Immature natural killer cell (primary cell): ENCODE measurements around the gene NRM. TPM values are rescaled to one million over a fixed set of nuclear protein-coding genes. Genes with fewer than 3 reads are reported as not detected.

Experiments
- DNase-seq, 3 donors: peaks; one replicate each; pipeline ENCODE4 v3.0.0; 2022; ENCODE audit warnings: mixed read lengths in 1 of 3
- H3K27ac Mint-ChIP-seq, 6 donors: one replicate each; pipeline ENCODE4 v1.8.0; 2020; ENCODE audit warnings: mixed read lengths in 6 of 6, mild to moderate bottlenecking in 5 of 6, inconsistent platforms in 4 of 6, moderate library complexity in 3 of 6
- H3K27me3 Mint-ChIP-seq, 3 donors: one replicate each; pipeline ENCODE4 v1.8.0; 2020 to 2021; ENCODE audit warnings: low read depth in 3 of 3, mild to moderate bottlenecking in 3 of 3, mixed read lengths in 3 of 3, moderate library complexity in 3 of 3, inconsistent platforms in 1 of 3
- H3K36me3 Mint-ChIP-seq, 3 donors: one replicate each; pipeline ENCODE4 v1.8.0; 2020; ENCODE audit warnings: mixed read lengths in 3 of 3, inconsistent platforms in 2 of 3, mild to moderate bottlenecking in 2 of 3
- H3K4me1 Mint-ChIP-seq, 2 donors: one replicate each; pipeline ENCODE4 v1.8.0; 2020; ENCODE audit warnings: inconsistent platforms in 2 of 2, mild to moderate bottlenecking in 2 of 2, mixed read lengths in 2 of 2, moderate library complexity in 1 of 2
- H3K4me3 Mint-ChIP-seq, 5 donors: one replicate each; pipeline ENCODE4 v1.8.0; 2020; ENCODE audit warnings: mild to moderate bottlenecking in 5 of 5, mixed read lengths in 5 of 5, inconsistent platforms in 3 of 5, moderate library complexity in 3 of 5
- H3K9me3 Mint-ChIP-seq, 6 donors: one replicate each; pipeline ENCODE4 v1.8.0; 2020; ENCODE audit warnings: mild to moderate bottlenecking in 6 of 6, mixed read lengths in 6 of 6, inconsistent platforms in 4 of 6, moderate library complexity in 3 of 6
- polyA plus RNA-seq, 3 donors: library from polyadenylated mRNA; unstranded; fragments of 300-500 nt; fragmentation: Illumina TruSeq; gene quantifications; one replicate each; pipeline ENCODE4 v1.2.3, GENCODE V29; 2021

NRM gene, protein sequence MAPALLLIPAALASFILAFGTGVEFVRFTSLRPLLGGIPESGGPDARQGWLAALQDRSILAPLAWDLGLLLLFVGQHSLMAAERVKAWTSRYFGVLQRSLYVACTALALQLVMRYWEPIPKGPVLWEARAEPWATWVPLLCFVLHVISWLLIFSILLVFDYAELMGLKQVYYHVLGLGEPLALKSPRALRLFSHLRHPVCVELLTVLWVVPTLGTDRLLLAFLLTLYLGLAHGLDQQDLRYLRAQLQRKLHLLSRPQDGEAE
- 10 to 100 TPM in 1 of 3 donors, 1 to 10 TPM in 2; 6.7 to 20.1 (median 8.4) TPM for polyA plus RNA-seq

DNA sequence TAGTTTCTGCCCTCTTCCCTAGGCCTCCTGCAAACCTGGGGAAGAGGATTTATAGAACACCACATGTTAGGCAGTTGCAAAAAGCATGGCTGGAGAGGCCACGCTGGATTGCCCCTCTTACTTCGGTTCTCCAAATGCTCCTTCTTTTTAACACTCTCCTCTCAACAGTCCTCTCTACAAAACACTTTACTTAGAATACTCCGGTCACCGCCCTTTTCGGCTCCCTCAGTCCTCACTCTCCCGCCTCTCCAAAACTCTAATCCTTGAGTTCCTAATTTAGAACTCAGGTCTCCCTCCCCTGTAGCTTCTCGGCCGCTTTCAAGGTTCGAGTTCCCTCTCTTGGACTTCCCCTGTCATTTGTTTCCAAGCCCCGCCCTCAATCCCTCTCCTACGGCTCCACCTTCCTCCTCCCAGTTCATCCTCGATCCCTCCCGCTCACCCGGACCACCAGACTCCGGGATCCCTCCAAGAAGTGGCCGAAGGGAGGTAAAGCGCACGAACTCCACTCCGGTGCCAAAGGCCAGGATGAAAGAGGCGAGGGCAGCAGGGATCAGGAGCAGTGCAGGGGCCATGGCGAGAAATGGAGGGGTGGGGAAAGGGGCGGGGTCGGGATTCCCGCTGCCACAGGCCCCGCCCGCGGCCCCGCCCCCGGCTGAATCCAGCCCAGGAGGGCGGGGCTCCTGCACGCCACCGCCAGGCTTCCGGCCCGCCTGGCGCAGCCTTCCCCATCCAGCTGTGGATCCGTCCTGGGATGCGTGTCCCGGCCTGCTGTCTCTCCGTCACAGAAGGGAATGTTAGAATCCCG lies at the start of gene NRM:
NRM (minus strand) TSS at position 582 of the 805 bp plus-strand sequence; CDS start at position 572, 10 bp downstream.
- peak; percentile 57 to 65 (median 58) for DNase-seq
- Mint-ChIP-seq H3K9me3 (no peaks in the 10 kb centered on the region), H3K36me3 (peaks cover 0 to 4% (median 0%) of the 10 kb centered on the region in 3 donors), H3K27me3 (peaks cover 0 to 5% (median 5%) of the 10 kb centered on the region in 3 donors), H3K4me3 (peak within 1 kb of the TSS; percentile 77 to 89 (median 84)), H3K4me1 (peaks cover 42 to 44% of the 10 kb centered on the region in 2 donors), H3K27ac (peak within 1 kb of the TSS; percentile 74 to 94 (median 84))

DNA sequence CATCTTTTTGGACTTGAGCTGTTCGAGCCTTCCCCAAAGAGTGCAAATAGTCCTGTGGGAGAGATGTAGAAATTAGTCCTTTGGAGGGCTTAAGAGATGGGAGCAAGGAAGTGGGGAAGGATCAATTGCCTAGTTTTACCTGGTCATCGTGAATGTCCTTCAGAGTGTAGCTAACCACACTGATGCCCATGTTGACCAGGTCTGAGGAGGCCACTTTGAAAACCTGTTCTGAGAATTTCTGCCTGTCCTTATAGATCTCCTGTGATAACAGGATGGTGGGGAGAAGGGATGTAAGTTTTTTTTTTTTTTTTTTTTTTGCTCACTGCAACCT lies 49.7 kb upstream of the NRM start:
- peaks cover 0 to 2% (median 0%) of the 10 kb centered on the region in 6 donors for H3K9me3 Mint-ChIP-seq
- H3K36me3 Mint-ChIP-seq = peaks cover 21 to 48% (median 25%) of the 10 kb centered on the region in 3 donors
- peaks cover 78 to 89% of the 10 kb centered on the region in 2 donors for H3K4me1 Mint-ChIP-seq
- H3K4me3 Mint-ChIP-seq = peak overlapping the region in 4 of 5 donors; percentile 24 to 64 (median 53)
- H3K27ac Mint-ChIP-seq = peak overlapping the region in 3 of 6 donors; percentile 23 to 60 (median 51)
- peaks cover 3 to 30% (median 4%) of the 10 kb centered on the region in 3 donors for H3K27me3 Mint-ChIP-seq
- no peak for DNase-seq

DNA sequence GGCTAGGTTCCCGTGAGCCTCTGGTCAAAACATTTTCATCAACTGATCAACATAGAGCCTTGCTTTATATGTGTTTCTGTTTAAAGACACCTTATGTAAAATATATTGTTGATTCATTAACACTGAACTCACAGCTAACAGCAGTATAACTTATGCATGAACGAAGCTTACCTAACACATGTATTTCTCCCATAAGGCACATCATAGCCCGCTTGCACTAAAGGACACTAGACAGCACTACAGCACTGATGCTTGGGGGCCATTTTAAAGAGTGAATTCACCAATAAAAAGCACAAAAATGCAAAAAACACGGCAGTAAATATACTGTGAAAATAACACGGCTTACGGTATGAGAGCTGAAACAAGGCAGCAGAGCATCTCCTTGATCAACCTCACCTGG lies 47.7 kb upstream of the NRM start:
- Mint-ChIP-seq H3K4me3 (peak overlapping the region in 3 of 5 donors; percentile 18 to 44 (median 35)), H3K36me3 (peaks cover 21 to 52% (median 25%) of the 10 kb centered on the region in 3 donors), H3K9me3 (peaks cover 0 to 2% (median 0%) of the 10 kb centered on the region in 6 donors), H3K27ac (peak overlapping the region; percentile 46 to 96 (median 56)), H3K4me1 (peaks cover 70 to 73% of the 10 kb centered on the region in 2 donors), H3K27me3 (peaks cover 3 to 24% (median 4%) of the 10 kb centered on the region in 3 donors)
- DNase-seq = no peak

DNA sequence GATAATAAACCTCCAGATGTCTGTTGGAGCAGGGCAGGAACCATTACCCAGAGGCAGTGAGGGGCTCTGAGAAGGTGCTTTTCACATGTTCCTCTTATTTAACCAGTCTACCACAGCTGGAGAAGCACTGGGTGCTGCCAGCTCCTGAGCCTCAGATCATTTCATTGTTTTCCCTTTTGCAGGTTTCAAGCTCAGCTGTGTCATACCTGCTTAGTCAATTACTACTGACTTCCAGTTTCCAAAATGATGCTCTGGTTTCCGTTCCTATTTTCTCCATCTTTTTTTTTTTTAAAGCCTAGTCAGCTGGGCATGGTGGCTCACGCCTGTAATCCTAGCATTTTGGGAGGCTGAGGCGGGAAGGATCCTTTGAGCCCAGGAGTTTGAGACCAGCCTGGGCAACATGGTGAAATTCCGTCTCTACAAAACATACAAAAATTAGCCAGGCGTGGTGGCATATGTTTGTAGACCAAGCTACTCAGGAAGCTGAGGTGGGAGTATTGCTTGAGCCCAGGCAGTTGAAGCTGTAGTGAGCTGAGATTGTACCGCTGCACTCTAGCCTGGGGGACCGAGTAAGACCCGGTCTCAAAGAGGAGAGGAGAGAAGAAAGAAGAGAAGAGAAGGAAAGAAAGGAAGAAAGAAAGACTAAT lies 45.0 kb upstream of the NRM start:
- Mint-ChIP-seq H3K27ac (peak overlapping the region; percentile 91 to 96 (median 96)), H3K36me3 (peaks cover 18 to 47% (median 27%) of the 10 kb centered on the region in 3 donors), H3K9me3 (peaks cover 0 to 2% (median 0%) of the 10 kb centered on the region in 6 donors), H3K27me3 (peaks cover 0 to 8% (median 0%) of the 10 kb centered on the region in 3 donors), H3K4me1 (peaks cover 54 to 56% of the 10 kb centered on the region in 2 donors), H3K4me3 (peak overlapping the region; percentile 74 to 93 (median 84))
- DNase-seq = no peak

GRCh38 chr6:30732237-30732943 lies 41.6 kb upstream of the NRM start:
- peak overlapping the region in 3 of 6 donors; percentile 24 to 53 (median 29) for H3K27ac Mint-ChIP-seq
- DNase-seq = no peak
- no peaks in the 10 kb centered on the region for H3K9me3 Mint-ChIP-seq
- no peak overlapping the region for H3K4me3 Mint-ChIP-seq
- peaks cover 37 to 38% of the 10 kb centered on the region in 2 donors for H3K4me1 Mint-ChIP-seq
- H3K36me3 Mint-ChIP-seq = peaks cover 0 to 32% (median 10%) of the 10 kb centered on the region in 3 donors
- peaks cover 0 to 6% (median 0%) of the 10 kb centered on the region in 3 donors for H3K27me3 Mint-ChIP-seq

DNA sequence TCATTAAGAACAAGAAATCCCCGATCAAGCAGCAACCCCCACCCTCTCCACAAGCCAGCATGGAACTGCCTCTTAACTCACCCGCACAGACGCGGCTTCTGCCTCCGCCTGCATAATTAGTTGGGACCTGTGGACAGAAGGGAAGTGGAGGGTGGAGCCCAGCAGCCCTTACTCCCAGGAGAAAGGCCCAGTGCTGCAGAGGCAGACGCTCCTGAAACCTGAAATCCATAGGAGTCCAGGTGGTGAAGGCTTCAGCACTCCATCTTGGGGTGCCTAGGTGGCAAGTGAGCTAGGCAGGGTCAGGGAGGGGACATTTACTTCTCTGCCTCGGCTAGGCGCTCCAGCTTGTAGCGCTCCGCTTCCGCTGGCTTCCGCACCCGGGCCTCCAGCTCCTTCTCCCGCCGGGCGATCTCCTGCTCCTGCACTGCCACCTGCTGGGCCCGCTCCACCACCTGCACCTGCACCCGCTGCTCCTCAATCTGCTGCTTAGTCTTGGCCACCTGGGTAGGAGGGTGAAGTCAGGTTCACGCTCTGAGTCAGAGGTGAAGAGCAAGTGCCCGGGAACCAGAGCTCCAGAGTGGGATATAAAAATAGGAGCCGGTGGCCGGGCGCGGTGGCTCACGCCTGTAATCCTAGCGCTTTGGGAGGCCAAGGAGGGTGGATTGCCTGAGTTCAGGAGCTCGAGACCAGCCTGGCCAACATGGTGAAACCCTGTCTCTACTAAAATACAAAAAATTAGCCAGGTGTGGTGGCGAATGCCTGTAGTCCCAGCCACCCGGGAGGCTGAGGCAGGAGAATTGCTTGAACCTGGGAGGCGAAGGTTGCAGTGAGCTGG lies 40.0 kb upstream of the NRM start:
- no peaks in the 10 kb centered on the region for H3K9me3 Mint-ChIP-seq
- peak overlapping the region in 1 of 5 donors; percentile 6 for H3K4me3 Mint-ChIP-seq
- peaks cover 21 to 24% of the 10 kb centered on the region in 2 donors for H3K4me1 Mint-ChIP-seq
- peak overlapping the region in 1 of 6 donors; percentile 40 for H3K27ac Mint-ChIP-seq
- peak; percentile 49 to 66 (median 58) for DNase-seq
- peaks cover 0 to 26% (median 6%) of the 10 kb centered on the region in 3 donors for H3K36me3 Mint-ChIP-seq
- H3K27me3 Mint-ChIP-seq = no peaks in the 10 kb centered on the region

DNA sequence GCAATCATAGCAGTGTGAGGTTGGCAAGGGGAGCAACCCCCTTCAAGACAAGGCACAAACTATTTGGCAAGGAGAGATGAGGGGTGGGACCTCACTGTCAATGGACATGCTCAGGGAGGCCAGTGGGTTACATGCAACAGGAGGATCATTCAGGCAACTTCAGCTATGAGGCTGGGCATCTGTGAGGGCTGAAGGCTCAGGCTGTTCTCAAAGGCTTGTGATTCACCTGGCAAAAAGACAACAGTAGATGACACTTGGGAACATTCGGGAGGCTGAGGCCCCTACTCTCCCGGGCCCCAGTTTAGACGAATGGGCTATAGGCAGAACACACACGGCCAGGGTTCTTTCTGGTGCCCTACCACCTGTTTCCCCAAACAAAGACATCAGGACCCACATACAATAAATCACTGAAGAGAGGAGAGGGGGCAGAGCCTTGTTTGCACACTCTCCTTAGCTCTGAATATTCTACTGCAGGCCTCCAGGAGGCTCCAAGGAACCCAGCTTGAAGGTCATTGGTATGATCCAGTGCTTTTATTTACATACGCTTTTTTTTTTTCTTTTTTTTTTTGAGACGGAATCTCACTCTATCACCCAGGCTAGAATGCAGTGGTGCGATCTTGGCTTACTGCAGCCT lies 37.3 kb upstream of the NRM start:
- DNase-seq = no peak
- Mint-ChIP-seq H3K4me1 (peaks cover 31 to 41% of the 10 kb centered on the region in 2 donors), H3K9me3 (no peaks in the 10 kb centered on the region), H3K4me3 (no peak overlapping the region), H3K27ac (peak overlapping the region; percentile 45 to 62 (median 58)), H3K27me3 (peaks cover 0 to 2% (median under 1%) of the 10 kb centered on the region in 3 donors), H3K36me3 (peaks cover 9 to 39% (median 17%) of the 10 kb centered on the region in 3 donors)

DNA sequence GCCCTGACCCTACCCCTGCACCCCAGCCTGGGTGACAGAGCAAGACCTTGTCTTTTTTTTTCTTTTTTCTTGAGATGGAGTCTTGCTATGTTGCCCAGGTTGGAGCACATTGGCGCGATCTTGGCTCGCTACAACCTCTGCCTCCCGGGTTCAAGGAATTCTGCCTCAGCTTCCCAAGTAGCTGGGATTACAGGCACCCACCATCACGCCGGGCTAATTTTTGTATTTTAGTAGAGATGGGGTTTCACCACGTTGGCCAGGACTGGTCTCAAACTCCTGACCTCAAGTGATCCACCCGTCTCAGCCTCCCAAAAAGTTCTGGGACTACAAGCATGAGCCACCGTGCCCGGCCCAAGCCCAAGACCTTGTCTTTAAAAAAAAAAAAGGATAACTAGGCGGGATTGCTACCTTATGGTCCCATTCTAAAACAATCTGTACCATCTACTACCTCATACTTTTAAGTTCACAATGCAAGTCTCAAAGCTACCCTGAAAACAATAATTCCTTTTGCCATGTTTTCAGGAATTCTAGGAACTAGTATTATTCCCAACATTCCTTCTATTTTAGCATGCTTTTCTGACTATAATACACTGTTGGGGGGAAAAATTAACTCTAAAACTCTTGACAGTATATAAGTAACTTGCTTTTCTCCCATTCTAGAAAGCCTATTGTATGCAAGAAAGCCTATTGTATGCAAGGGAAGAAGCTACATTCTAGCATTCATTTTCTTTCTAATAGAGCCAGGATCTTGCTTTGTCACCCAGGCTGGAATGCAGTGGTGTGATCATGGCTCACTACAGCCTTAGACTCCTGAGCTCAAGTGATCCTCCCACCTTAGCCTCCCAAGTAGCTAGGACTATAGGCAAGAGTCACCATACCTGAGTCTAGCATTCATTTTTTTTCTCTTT lies 36.0 kb upstream of the NRM start:
- Mint-ChIP-seq H3K36me3 (peaks cover 4 to 40% (median 23%) of the 10 kb centered on the region in 3 donors), H3K9me3 (no peaks in the 10 kb centered on the region), H3K27ac (peak overlapping the region in 5 of 6 donors; percentile 34 to 78 (median 74)), H3K27me3 (peaks cover 6 to 11% (median 9%) of the 10 kb centered on the region in 3 donors), H3K4me1 (peaks cover 44 to 54% of the 10 kb centered on the region in 2 donors), H3K4me3 (no peak overlapping the region)
- no peak for DNase-seq

- peaks cover 4 to 40% (median 23%) of the 10 kb centered on the region in 3 donors for H3K36me3 Mint-ChIP-seq
- peaks cover 45 to 56% of the 10 kb centered on the region in 2 donors for H3K4me1 Mint-ChIP-seq
- no peaks in the 10 kb centered on the region for H3K9me3 Mint-ChIP-seq
- DNase-seq = no peak
- H3K27me3 Mint-ChIP-seq = peaks cover 13 to 18% (median 17%) of the 10 kb centered on the region in 3 donors
- peak overlapping the region in 5 of 6 donors; percentile 40 to 72 (median 62) for H3K27ac Mint-ChIP-seq
- no peak overlapping the region for H3K4me3 Mint-ChIP-seq
Observed at GRCh38 chr6:30725713-30726505, 35.1 kb upstream of the NRM start.

DNA sequence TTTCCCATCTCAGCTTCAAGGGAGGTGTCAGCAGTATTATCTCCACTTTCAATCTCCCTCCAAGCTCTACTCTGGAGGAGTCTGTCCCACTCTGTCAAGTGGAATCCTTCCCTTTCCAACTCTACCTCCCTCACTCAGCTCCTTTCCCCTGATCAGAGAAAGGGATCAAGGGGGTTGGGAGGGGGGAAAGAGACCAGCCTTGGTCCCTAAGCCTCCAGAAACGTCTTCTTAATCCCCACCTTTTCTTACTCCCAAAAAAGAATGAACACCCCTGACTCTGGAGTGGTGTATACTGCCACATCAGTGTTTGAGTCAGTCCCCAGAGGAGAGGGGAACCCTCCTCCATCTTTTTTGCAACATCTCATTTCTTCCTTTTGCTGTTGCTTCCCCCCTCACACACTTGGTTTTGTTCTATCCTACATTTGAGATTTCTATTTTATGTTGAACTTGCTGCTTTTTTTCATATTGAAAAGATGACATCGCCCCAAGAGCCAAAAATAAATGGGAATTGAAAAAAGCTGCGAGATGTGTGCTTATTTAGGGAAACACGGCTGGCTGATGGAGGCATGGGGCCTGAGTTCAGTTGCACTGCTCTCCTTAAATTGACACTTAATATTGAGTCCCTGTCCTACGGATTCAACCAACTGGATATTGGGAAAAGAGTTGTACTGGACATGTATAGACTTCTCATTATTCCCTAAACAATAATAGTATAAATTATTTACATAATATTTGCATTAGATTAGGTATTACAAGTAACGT lies 34.3 kb upstream of the NRM start:
- Mint-ChIP-seq H3K9me3 (no peaks in the 10 kb centered on the region), H3K27ac (peak overlapping the region; percentile 34 to 93 (median 44)), H3K4me1 (peaks cover 37 to 49% of the 10 kb centered on the region in 2 donors), H3K36me3 (peaks cover 4 to 36% (median 23%) of the 10 kb centered on the region in 3 donors), H3K4me3 (no peak overlapping the region), H3K27me3 (peaks cover 20 to 25% (median 24%) of the 10 kb centered on the region in 3 donors)
- DNase-seq = no peak
